HG03439 (cell line): ENCODE results near the gene LDB1.

Experiments
- ATAC-seq: cut with Tn5 transposase; IDR thresholded peaks from one replicate; pipeline ENCODE4 v1.9.1; 2021; ENCODE audit warnings: mild to moderate bottlenecking, moderate library complexity; ENCODE audit not compliant: unreplicated experiment

Gene LDB1

DNA sequence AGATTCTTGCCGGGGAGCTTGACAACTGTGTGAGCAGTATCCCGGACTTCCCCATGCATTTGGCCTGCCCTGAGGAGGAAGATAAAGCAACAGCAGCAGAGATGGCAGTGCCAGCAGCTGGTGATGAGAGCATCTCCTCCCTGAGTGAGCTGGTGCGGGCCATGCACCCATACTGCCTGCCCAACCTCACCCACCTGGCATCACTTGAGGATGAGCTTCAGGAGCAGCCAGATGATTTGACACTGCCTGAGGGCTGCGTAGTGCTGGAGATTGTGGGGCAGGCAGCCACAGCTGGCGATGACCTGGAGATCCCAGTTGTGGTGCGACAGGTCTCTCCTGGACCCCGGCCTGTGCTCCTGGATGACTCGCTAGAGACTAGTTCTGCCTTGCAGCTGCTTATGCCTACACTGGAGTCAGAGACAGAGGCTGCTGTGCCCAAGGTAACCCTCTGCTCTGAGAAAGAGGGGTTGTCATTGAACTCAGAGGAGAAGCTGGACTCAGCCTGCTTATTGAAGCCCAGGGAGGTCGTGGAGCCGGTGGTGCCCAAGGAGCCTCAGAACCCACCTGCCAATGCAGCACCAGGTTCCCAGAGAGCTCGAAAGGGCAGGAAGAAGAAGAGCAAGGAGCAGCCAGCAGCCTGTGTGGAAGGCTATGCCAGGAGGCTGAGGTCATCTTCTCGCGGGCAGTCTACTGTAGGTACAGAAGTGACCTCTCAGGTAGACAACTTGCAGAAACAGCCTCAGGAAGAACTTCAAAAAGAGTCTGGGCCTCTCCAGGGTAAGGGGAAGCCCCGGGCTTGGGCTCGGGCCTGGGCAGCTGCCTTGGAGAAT is 19.3 kb upstream of the LDB1 start:
- no peak for ATAC-seq

DNA sequence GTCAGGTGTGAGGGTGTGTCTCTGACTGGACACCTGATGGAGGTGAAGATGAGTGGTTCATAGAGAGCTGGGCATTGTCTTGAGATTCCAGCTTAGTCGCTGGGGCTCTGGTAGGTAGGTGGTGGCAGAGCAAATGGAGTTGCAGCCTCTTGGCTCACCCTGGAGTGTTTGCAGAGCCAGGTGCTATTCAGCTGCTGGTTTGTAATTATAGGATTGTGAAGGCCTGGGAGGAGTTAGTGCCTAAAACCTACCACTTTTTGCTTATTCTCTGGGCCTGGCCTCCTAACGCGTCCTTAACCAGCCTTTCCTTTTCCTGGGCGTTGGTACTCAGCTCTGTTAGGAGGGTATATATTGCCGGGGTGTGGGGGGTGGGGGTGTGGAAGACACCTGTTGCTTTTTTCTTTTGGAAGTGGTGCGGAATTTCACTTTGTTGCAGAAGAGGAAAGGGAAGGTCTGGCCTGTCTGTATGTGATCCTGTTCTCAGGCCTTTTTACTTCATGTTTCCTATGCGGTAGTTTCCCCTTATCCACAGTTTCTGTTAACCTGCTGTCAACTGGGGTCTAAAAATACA is 15.9 kb upstream of the LDB1 start:
- ATAC-seq, result no peak

DNA sequence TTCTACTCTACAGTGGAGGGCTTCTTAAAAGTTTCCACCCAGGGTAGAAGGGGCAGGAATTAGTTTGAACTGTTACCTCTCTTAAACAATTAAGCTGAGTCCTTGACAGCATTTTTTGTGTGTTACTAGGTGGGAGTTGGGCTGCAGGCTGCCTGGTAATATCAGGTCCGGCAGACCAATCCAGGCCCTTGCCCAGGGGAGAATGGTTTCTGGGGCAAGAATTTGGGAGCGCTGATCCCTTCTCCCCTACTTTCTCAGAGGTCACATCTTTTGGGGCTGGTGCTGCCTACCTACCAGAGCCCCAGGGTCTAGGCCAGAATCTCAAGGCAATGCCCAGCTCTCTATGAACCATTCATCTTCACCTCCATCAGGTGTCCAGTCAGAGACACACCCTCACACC is 14.2 kb upstream of the LDB1 start:
- ATAC-seq, result no peak

DNA sequence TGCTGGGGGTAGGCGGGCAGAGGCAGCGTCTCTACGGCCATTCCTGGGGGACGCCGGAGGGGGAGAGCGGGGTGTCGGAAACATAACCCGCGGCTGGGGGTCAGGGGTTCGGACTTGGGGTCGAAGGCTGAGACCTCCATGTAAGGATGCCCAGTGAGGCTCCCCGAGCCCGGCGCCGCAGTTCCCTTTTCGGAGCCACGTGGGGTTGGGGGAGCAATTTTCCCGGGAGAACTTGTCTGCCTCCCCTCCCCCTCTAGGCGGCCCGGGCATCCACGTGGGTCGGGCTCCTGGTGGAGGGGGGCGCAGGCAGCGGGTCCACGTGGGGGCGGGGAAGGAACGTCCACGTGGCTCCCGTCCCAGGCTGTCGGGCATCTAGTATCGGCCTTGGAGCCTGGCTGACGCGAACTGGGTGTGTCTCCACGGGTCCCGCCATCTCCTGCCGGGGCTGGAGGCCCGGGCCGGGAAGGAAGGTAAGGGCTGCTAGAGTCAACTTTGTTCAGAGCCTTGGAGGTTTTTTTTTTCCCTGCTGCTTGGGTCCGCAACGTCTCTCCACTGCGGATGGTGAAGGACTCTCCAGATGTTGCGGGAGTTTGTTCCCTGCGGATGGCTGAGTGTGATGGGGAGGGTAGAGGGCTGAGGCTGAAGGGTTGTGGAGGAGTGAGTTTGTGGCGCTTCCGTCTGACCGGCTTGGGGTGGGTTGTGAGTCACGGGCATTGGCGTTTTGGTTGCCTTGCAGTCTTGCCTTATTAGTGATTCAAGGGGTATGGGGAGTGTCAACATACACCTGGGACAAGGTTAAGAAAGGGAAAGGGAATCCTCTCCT is 13.4 kb upstream of the LDB1 start:
- peak; percentile 5 for ATAC-seq

DNA sequence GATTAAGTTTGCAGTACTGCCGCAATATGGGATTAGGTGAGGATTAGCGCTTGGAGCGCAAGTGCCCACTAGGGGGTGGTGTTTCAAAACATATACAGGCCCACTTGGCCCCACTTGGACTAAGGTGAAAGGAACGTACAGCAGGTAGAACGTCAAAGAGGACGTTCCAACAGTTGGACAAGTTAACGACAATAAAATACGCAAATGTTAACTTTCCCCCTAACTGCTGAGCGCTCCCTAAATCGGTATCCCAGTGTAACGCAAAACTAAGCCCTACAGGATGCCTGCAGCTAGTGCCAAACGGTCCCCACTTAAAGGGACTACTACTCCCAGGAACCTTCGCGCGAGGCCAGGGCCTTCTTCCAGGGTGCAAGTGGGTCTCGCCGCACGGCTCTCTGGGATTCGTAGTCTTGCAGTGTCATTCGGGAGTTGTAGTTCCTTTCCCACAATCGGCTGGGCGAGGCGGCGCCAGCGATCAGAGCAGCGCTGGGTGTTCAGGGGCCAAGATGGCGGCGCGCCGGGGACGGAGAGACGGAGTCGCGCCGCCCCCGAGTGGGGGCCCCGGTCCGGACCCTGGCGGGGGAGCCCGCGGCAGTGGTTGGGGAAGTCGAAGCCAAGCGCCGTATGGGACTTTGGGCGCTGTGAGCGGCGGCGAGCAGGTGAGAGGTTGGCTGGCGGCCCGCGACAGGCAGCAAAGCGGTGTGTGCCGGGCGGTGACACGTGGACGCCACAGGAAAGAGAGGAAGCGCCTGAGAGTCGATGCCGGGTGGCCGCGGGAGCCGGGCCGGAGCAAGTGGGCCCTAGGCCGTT is 12.6 kb upstream of the LDB1 start, which contains the start of gene PPRC1:
Gene PPRC1, plus strand, starts transcription at position 478 of the 810 bp plus-strand sequence. Its CDS starts 29 bp downstream, at position 507.
- peak; percentile 92 for ATAC-seq

DNA sequence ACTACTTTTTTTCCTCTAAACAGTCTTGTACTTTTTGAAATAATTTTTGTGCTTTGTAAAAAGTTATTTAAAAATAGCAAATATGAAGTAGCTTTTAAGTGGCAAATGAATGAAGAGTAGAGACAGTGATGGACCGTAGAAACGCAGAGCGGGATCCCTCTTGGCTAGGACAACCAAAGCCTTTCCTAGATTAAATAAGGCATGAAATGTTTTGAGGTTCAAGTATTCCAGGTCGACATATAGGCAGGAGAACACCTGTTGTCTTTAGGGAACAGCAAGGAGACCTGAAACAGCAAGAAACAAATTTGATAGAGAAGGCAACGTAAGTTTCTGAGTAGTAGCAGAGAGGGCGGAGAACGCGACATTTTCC is 12.0 kb upstream of the LDB1 start:
- no peak for ATAC-seq

DNA sequence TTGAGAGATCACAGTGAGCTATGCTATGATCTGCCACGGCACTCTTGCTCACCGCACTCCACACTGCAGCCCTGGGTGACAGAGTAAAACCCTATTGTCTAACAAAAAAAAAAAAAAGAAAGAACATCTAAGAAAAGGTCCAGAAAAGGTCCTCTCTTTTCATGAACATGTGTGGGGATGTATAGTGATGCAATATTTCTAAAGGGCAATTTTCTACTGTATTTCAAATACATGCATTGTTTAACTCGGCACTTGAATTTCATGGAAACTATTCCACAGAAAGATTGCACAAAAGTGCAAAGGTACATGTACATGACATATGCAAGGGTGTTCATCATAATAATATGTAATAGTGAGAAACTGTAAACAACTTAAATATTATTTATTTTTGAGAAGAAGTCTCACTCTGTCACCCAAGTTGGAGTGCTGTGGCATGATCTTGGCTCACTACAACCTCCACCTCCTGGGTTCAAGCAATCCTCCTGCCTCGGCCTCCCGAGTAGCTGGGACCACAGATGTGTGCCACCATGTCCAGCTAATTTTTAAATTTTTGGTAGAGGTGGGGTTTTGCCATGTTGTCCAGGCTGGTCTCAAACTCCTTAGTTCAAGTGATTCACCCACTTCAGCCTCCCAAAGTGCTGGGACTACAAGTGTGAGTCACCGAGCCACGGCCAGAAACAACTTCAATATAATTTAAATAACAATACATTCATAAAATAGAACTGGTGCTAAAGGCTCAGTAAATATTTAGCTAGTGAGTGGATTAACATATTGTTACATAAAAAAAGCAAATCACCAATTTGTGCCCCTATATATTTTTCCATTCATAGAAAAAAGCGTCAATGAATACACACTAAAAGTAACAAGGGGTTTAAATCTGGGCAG is 11.4 kb upstream of the LDB1 start:
- ATAC-seq, result no peak

DNA sequence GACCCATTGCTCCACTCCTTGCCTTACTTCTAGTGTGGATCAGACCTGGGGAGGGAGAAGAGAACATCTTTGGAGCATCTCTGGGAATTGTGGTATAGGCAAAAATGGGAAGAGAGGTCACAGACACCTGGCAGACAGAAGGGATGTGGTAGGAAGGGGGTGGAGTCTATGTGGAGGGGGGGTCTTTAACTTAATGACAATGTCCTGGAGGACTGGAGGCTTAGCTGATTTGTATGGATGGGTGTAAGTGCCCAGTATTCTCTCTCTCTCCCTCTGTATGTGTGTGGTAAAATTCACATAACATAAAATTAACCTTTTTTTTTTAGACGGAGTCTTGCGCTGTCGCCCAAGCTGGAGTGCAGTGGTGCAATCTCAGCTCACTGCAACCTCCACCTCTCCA is 3.1 kb upstream of the LDB1 start:
- no peak for ATAC-seq

DNA sequence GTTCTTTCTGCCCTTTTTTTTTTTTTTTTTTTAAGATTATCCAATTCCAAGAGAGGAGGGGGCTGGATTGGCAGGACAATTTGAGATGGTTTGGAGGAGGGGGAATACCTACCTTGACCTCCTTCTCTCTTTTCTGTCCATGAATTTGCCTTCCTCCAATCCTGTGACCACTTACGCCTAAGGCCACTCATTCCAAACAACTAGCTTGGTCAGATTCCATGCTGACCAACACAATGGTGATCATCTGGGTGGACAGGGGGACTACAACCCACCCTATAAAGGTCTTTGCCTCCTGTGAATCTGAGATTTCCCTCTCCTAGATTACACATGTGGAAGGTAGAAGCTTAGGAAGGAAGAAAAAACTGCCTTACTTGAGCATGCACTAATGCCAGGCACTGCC is 2.3 kb upstream of the LDB1 start:
- ATAC-seq, result no peak

DNA sequence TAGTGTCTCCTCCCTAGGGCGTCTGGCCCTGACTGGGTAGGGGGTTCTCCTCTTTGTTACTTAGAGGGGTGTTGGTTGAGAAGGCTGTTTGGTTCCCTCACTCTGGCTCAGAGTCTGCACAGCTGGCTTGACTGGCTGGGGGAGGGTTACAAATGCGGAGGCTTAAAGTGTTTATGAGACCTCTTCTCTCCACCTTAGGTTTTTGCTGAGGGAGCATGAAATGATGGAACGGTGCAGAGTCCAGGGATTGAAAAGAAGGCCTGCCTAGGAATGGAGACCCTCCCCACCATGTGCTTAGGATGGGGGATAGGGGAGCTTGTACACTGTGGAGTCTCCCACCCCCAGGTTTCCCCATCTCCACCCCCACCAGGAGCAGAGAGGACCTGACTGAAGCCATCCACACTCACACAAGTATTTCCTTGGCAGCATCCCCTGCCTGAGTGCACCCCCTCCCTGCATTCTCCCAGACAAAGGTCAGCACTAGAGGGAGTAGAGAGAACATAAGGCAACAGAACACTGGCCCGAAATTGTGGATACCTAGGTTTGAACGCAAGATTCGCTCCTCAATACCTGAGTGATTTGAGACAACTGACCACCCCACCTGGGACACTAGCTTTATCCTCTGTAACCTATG is 1.7 kb upstream of the LDB1 start:
- ATAC-seq, result no peak

DNA sequence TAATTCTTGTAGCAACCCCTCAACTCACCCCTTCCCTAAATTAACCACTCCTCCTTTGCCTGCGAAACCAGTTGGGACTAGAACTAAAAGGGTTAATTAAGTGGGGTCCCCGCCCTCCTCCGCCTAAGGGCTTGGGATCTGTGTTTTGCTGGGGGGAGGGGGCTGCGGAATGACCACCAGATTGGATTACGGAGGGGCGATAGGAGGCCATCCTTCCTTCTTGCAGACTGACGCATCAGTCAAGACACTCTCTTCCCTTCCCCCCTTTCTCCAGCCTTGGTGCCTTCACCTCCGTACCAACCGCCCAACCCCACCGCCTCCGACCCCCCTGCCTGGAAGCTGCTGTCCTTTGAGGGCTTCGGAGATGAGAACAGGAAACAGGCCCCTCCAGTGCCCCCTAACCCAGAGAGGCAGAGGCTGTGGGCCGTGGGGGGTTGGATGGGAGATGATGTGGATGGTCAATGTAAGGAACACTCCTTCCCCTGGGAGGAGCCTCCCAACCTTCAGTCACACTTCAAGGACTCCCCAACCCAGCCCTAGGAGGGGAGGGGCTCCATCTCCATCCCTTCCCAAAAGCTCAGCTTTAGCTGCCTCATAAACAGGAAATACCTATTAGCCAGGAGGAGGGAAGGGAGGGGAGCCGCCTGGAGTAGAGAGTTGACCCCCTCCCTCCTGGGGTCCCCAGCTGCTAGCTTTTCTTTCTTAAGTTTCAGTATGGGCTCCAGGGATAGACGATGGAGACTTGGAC is 997 bp upstream of the LDB1 start:
- no peak for ATAC-seq

DNA sequence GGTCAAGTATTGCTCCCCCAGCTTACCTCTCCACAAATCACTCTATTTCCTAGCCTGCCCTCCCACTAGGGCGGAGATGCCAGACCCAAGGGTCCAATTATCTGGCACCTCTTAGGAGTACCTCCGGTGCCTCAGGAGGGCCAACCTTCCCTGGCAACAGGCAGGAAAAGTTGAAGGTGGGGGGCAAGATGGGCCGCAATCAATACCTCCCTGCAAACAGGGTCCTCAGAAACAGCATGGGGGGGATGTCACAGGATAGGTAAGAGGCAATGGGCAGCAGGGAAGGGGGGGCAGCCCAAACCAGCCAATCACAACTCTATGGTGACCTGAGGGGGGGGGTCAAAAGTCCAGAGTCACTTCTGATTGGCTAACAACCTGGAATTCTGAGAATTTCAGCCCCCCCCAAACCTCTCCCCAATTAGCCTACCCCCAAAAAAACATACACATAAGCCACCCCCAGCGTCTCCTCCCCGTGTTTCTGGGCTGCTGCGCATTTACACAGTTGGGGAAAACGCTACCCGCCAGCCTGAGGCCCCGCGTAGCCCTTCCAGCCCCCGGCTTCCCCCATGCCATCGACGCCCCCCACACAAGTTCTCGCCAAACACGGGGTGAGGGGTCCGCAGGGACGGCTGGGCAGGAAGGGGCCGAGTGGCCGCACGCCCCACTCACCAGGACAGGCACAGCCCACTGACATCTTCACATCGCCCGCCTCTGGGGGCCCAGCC is 589 bp downstream of the LDB1 start:
- no peak for ATAC-seq

DNA sequence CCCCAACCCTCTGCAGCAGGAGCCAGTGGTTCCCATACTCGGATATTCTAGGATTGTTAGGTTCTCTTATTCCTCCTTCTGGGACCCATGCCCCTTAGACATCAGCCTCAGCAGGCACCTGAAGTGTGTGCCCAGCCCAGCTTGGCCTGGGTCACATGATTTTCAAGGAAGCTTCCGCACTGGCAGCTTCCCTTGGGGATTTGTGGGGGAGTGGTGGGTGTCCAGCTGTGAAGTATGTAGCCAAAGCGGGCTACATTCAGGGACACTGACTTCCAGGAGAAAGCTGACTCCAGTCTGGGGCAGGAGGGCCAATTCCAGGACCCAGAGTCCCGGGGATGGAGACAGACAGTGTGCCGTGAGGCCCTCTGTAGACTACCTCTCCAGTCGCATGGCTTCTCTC is 1.3 kb downstream of the LDB1 start:
- no peak for ATAC-seq

DNA sequence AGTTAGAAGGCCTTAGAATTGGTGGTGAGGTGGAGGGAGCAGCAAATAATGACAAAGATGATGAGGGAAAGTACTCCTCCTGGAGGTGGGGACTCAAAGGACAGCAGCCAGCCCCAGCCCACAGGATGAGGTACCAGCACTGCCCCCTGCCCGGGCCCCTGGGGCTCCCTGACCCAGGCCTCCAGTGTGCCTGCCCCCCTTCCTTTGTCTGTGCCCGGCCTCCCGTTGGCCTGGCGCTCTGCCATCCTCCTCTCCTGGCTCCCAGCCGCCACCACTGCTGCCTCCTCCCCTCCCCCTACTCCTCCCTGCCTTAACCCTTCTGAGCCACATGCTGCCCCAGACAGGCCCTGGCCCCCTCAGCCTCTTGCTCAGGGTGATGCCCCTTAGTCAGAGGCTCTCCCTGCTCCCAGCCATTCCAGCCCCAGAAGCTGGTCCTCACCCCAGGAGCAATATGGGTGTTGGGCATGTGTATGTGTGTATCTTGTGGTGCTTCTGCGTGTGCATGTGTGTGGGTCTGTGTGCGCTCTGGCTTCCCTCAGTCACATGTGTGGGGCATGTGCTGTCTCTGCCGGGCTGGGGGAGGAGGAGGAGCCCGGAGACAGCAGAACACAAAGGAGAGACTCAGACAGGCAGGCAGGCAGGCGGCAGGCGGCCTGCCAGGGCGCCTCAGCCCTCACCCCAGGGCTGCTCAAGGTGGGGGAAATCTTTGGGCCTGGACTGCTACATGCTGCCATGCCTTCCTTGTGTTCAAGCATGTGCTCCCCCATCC is 2.6 kb downstream of the LDB1 start:
- no peak for ATAC-seq

DNA sequence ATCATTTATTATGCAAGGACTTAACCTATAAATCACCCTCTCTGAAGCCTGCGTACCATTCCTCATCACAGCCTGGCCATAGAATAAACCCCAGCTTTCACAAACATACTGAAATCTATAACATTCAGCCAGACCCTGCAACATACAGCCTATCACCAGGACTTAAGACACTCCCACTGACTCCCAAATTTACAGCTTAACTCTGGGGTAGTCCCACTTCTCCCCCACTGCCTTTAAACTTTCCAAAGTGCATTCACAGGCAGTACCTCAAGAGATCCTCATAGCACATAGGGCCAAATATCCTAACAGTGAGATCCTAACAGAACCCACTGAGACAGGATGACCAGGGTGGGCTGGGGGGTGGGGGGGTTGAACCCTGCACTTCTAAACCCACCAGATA is 3.5 kb downstream of the LDB1 start:
- ATAC-seq, result no peak

DNA sequence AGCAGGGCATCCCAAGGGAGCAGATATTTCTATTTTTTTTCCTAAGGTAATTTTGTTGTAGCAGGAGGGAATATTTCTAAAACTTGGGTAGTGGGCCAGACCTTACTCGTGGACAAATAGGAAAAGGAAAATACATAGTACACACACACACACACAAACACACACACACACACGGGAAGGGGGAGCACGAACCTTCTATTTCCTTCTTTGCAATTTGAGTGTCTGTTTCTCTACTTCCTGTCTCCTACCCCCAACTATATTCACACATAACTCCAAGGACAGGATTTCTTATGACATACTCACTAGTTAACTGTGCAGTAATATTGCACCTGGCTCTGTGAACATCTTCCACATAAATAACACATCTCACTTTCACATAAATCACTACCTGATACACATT is 4.4 kb downstream of the LDB1 start:
- no peak for ATAC-seq

DNA sequence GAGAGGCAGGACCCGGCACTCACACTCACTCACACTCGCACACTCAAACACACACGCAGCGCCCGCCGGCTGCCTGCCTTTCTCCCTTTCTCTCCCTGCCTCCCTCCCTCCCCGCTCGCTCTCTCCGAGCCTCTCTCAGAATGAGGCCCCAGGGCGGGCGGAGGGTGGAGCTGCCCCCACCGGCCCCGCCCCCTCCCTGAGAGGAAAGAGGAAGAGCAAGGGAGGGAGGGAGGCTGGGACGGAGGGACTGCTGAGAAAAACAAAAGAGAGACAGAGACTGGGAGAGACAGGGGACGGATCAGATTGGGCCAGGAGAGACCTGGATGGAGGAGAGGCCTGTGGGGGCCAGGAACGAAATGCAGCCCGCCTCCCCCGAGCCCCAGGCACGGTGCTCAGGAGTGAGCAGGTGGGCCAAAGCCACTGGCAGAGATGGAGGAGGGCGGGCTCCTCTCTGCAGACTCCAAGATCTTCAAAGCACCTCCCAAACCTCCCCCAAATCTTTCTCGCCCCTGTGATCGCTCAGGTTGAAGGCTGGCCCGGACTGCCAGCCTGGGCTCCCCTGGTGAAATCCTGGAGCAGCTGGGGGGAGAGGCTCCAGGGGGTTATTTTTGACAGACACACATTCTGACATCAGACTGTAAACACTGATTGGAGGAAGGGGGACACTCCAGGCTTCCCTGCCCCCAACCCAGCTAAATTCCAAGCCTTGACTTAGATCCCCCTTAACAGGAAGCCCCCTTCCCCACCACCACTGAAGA is 5.1 kb downstream of the LDB1 start:
- ATAC-seq, result peak; percentile 67
